ENCODE data around the gene LRMDA.
A peak's percentile ranks its signal among the peaks of the same experiment; 100 is the strongest.

LRMDA gene

GRCh38 chr10:75392744-75393143 is 38.7 kb upstream of the LRMDA start:
- Histone ChIP-seq H3K9me3 (ENCODE audit: control insufficient read depth, low read length) (no peaks in the 10 kb centered on the region), H2AFZ (no peak overlapping the region), H3K79me2 (no peaks in the 10 kb centered on the region), H3K27ac (no peak overlapping the region), H3K9ac (no peak overlapping the region), H3K4me3 (ENCODE audit: low read depth, low read length) (no peak overlapping the region), H3K36me3 (ENCODE audit: control insufficient read depth, insufficient read depth, low read length) (no peaks in the 10 kb centered on the region), H3K27me3 (ENCODE audit: control insufficient read depth, insufficient read depth, low read length) (no peaks in the 10 kb centered on the region), H3K4me2 (ENCODE audit: low read length) (no peak overlapping the region), H3K4me1 (no peaks in the 10 kb centered on the region)
- TF ChIP-seq CTCF (IDR thresholded peaks at IDR 0.05) = no peak

- no peak for TF ChIP-seq CTCF (IDR thresholded peaks at IDR 0.05)
- Histone ChIP-seq H2AFZ (no peak overlapping the region), H3K9ac (no peak overlapping the region), H3K4me3 (ENCODE audit: low read depth, low read length) (no peak overlapping the region), H3K4me2 (ENCODE audit: low read length) (no peak overlapping the region), H3K79me2 (no peaks in the 10 kb centered on the region), H3K36me3 (ENCODE audit: control insufficient read depth, insufficient read depth, low read length) (no peaks in the 10 kb centered on the region), H3K4me1 (no peaks in the 10 kb centered on the region), H3K27me3 (ENCODE audit: control insufficient read depth, insufficient read depth, low read length) (no peaks in the 10 kb centered on the region), H3K27ac (no peak overlapping the region), H3K9me3 (ENCODE audit: control insufficient read depth, low read length) (no peaks in the 10 kb centered on the region)
Measured at GRCh38 chr10:75394221-75394620, 37.2 kb upstream of the LRMDA start.

- Histone ChIP-seq H3K4me1 (no peaks in the 10 kb centered on the region), H3K9me3 (ENCODE audit: control insufficient read depth, low read length) (no peaks in the 10 kb centered on the region), H3K27ac (no peak overlapping the region), H3K79me2 (no peaks in the 10 kb centered on the region), H3K9ac (no peak overlapping the region), H2AFZ (peak overlapping the region; percentile 40), H3K4me2 (ENCODE audit: low read length) (peak overlapping the region; percentile 77), H3K36me3 (ENCODE audit: control insufficient read depth, insufficient read depth, low read length) (no peaks in the 10 kb centered on the region), H3K27me3 (ENCODE audit: control insufficient read depth, insufficient read depth, low read length) (no peaks in the 10 kb centered on the region), H3K4me3 (ENCODE audit: low read depth, low read length) (peak overlapping the region; percentile 57)
- TF ChIP-seq CTCF (IDR thresholded peaks at IDR 0.05) = peak; percentile 80
Measured at GRCh38 chr10:75395066-75395931, 36.1 kb upstream of the LRMDA start.

GRCh38 chr10:75395932-75396630 is 35.3 kb upstream of the LRMDA start:
- no peaks in the 10 kb centered on the region for H3K36me3 ChIP-seq (ENCODE audit: control insufficient read depth, insufficient read depth, low read length)
- H3K27ac ChIP-seq = no peak overlapping the region
- H3K9me3 ChIP-seq (ENCODE audit: control insufficient read depth, low read length) = no peaks in the 10 kb centered on the region
- H3K4me2 ChIP-seq (ENCODE audit: low read length) = peak overlapping the region; percentile 77
- no peak for TF ChIP-seq CTCF (IDR thresholded peaks at IDR 0.05)
- peak overlapping the region; percentile 51 for H2AFZ ChIP-seq
- H3K9ac ChIP-seq = no peak overlapping the region
- H3K27me3 ChIP-seq (ENCODE audit: control insufficient read depth, insufficient read depth, low read length) = no peaks in the 10 kb centered on the region
- no peaks in the 10 kb centered on the region for H3K79me2 ChIP-seq
- H3K4me3 ChIP-seq (ENCODE audit: low read depth, low read length) = peak overlapping the region; percentile 57
- peaks cover 5% of the 10 kb centered on the region for H3K4me1 ChIP-seq

All from parathyroid adenoma (tissue), 2 donors.